ENCODE data around the gene LMBR1. TPM values are rescaled to one million over a fixed set of nuclear protein-coding genes. Genes with fewer than 3 reads are reported as not detected.

The LMBR1 gene, protein sequence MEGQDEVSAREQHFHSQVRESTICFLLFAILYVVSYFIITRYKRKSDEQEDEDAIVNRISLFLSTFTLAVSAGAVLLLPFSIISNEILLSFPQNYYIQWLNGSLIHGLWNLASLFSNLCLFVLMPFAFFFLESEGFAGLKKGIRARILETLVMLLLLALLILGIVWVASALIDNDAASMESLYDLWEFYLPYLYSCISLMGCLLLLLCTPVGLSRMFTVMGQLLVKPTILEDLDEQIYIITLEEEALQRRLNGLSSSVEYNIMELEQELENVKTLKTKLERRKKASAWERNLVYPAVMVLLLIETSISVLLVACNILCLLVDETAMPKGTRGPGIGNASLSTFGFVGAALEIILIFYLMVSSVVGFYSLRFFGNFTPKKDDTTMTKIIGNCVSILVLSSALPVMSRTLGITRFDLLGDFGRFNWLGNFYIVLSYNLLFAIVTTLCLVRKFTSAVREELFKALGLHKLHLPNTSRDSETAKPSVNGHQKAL
- 38.4 and 51.6 TPM in 2 replicates for total RNA-seq

DNA sequence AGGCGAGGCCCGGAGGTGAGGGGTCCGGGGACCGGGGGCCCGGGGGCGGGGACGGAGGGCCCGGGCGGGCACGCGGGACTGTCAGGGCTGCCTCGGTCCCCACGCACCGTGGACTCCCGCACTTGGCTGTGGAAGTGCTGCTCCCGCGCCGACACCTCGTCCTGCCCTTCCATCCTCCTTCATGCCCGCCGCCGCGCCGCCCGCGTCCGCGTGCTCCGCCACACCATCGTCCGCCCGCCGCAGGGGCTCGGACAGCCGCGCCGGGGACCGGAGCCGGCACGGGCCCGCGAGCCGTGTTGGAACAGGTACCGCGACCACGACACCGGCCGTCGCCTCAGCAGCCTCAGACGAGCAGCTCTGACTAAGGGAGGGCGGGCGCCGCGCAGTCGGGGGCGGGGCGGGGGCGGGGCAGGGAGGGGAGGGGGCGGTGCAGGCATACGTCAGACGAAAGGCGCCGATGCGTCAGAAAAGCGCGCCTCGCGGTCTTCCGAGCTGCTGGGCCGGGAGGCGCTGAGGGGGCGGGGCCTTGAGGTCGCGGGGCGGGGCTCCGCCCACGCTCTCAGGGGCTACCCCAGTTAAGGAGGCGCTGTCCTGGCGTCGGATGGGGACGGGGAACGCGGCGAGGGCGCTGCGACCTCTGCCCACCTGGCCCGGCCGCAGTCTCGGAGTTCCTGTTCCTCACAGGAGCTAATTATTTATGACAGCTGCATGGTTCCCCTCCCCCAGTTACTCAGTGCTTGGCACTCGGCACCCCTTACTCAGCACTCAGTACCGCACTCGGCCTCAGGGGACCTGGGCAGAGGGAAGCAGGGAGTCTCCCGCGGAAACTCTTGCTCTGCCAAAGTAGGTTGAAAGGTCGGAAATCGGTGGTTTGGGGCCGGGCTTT is at the start of gene LMBR1:
Gene LMBR1, minus strand, starts transcription at position 363 of the 886 bp plus-strand sequence. Its CDS starts 190 bp downstream, at position 173.

DNA sequence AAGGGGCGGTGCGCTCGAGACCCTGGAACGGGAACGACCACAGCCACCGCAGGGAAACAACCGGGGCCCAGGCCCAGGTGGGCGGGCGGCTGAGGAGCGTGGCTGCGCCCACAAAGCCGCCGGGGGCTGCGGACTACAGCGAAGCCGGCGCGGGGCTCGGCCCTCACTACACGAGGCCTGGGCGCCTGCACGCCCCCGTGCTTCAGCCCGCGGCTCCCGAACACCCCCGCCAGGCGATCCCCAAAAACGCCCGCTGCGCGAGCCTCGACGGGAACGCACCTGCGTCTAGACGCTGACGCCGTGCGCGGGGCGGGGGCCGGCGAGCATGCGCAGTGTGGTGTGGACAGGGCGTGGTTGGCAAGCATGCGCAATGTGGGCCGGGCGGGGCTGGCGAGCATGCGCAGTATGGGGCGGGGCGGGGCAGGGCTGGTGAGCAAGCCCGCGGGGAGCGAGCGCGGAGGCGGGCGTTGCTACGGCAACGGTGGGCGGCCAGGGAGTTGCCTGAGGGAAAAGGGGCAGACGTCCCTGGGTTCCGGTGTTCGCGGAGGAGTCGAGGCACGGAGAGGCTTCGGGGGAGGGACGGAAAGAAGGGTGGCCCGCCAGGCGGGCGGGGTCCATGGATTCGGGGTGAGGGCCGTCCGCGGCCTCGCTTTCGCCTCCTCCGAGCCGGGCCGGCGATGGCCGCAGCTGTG is 252.6 kb downstream of the LMBR1 start, which contains the start of gene RNF32:
Gene RNF32, plus strand, starts transcription at position 518 of the 692 bp plus-strand sequence. CDS start 3,104 bp downstream, outside the sequence.

Other genes with a start within 250 kb of the LMBR1 start
- gene NOM1, start 56.5 kb upstream of the LMBR1 start, total RNA-seq, result 10.0 and 15.7 TPM in 2 replicates
- gene MNX1, start 117.5 kb upstream of the LMBR1 start, total RNA-seq, result not detected in 2 replicates
- gene UBE3C, start 245.7 kb upstream of the LMBR1 start, total RNA-seq, result 61.3 and 73.6 TPM in 2 replicates

All from smooth muscle cell of bladder (primary cell).